ENCODE data around the gene C1orf116.

The C1orf116 gene
- total RNA-seq: 0 to 0.14 reads per million in 2 donors

DNA sequence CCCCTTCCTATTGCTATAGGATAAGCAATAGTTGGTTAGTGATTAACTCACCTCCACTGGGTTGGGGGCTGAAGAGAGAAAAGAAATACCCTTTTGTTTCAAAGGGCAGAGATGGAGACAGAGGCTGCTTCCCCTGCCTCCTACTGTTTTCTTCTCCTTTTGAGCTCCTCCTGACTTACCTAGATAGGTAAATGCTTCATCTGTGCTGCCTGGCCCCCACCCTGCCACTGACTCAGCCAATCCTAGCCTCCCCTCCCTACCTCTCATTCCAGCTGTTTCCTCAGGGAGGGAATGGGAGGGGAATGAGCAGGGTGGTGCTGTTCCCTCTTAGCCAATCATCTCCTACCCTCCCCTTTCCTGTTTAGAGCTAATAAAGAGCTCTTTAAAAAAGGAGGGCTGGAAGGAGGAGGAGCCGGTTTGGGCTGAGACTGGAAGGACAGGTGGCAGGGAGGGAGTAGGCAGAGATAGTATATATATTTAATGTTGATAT lies at the start of gene C1orf116:
Gene C1orf116, minus strand, starts transcription at position 229 of the 490 bp plus-strand sequence. CDS start 5,158 bp downstream, outside the sequence.
- no peak for DNase-seq

DNA sequence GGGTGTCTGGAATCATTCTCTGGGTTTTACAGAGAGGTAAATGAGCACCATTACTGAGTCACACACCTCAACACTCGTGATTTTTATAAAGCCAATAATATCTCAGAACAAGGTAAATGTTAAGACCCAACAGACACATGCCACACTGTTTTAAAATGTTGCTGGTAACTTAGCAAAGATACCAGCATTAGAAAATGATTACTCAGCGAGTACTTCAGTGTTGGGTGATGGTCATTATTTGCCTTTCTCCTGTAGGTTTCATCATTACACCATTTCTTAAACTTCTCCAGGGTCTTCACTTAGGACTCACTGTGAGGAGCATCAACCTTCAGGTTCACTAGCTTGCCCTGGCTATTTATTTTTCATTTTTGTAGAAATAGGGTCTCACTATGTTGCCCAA lies 49.2 kb upstream of the C1orf116 start:
- no peak for DNase-seq

DNA sequence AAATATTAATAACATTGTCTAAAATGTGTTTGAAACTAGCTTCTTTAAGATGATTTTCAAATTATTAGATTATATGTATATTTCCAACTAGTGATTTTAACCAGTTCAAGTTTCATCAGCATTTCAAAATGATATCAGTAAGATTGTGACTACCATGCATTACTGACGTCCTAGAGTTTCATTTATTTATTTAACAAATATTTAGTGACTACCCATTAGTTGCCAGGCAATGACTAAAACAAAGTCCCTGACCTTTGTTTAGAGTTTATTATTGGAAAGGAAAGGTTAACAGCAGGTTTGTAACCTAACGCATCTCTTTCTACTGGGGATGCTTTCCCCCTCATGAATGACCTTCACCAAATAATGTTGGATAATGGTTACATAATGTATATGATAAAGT lies 48.5 kb upstream of the C1orf116 start:
- no peak for DNase-seq

DNA sequence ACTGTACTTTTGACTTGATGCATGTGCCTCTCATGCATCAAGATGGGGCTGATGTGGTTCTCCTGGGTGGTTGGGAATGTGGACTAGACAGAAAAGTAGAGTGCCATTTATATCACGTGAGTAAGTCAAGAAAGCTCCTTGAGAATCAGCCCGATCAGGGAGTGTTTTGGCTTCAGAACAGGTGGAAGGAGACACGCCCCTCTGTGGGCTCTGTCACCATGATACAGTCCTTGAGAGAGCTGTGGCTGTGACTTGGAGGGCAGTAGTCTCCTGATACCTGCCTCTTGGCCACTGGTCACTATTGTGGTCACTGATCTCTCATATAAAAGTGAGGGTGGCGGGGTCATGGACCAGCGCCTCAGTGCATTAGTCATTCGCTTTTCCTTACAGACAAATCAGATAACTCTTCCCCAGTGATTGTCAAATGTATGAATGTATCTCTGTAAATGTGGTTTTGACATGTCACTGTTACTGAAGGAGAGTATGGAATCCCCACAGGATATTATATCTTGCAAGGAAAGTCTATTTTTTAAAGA lies 47.2 kb upstream of the C1orf116 start:
- no peak for DNase-seq

DNA sequence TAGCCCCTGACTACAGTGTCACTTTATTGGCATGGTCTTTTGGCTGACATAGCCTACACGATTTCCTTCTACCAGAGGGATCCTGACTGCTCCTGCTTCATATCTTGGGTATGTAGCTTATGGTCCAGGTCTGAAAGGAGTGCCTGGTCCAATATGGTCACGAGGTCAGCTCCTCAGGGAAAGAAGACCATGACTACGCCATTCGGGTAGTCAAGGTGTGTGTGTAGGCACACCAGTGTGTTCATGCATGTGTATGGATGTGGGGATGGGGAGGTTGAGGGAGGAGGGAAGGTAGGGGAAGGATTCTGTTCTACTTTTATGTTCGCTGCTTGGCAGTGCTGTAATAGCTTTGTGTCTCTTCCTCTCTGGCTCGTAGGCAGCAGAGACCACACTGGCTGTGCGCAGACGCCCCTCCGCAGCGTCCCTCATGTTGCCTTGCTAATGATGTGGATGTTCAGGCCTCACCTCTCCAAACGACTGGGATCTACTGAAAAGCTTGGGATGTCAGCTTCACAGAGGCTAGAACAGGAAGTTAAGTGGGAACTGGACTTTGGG lies 46.1 kb upstream of the C1orf116 start:
- no peak for DNase-seq

DNA sequence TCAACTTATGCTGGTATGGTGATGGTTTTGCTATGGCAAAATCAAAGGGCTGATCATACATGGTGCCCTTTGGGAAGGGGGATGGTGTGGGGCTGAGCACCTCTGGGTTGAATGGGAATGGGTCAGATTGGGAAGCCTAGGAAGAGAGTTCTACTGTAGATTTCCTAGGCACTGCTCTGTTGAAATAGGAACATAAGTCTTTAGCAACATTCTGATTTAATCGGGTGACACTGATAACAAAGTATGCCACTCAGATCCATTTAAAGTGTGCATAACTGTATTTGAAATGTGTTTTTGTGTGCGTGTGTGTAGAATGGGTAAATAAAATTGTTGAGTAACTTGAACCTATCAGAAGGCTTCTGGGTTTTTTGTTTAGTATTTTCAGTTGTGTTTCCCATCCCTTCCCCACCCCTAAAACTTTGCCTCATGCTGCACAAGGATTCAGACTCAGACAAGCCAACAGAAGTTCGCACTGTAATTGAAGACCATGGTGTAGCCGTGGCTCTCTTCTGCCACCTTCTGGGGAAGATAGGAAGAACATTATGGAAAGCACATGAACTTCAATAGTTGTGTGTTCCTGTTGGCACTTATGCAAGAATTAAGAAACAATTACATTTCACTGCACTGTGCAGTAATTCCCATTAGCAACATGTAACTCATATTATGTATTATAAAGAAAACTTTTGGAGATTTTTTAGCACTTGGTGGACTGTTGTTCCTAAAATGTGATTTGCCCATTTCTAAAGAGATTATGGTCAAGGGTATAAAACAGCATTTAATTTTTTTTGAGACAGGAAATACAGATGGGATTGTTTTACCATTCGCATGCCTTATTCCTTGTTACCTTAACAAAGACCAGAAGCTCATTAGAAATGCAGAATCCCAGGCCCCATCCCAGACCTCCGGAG lies 45.2 kb upstream of the C1orf116 start:
- peak; percentile 35 for DNase-seq

DNA sequence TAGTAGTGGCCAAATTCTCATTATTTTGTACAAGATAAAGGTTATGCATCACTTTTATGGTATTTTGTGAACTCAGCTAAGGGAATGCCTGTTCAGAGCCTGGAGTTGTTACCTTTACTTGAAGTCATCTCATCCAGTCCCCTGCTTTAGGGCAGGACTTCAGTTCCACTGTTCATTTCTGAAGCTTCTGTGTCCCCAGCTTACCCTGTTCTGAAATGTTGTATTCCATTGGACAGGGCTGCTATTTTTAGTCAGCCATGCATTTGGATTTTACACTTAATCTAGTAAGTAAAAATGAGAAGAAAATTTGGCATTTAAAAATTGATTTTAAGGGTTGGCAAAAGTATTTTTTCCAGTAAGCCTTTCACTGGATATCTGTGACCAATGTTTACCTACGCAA lies 44.5 kb upstream of the C1orf116 start:
- no peak for DNase-seq

DNA sequence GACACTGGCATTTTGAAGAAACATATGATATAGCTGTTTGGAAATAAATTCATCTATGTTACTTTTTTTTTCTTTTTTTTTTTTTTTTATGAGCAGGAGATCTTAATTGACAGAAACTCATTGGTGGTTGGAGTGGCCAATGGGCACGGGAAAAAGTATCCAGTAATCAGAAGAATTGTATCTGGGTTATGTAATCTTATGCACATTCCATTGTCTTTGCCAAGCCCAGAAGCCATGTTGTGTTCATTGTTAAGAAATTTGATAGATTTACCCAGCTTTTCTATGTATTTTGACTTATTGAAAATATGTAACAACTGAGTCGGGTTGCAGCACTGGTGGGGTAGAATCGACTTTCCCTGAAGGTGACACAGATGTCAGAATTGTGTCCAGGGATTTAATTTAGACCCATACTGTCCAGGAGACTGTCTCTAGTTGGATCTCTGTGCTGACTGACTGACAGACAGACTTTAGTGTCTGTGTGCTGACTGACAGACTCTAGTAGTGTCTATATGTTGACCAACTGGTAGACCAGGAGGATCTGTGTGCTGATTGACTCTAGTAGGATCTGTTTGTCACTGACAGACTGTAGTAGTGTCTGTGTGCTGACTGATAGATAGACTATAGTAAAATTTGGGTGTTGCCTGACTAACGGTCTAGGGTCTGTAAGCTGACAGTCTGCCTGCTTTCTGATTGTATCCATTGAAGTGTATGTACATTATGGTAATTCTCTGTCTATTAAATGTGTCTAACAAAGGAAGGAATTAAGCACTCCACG lies 43.8 kb upstream of the C1orf116 start:
- DNase-seq: no peak

DNA sequence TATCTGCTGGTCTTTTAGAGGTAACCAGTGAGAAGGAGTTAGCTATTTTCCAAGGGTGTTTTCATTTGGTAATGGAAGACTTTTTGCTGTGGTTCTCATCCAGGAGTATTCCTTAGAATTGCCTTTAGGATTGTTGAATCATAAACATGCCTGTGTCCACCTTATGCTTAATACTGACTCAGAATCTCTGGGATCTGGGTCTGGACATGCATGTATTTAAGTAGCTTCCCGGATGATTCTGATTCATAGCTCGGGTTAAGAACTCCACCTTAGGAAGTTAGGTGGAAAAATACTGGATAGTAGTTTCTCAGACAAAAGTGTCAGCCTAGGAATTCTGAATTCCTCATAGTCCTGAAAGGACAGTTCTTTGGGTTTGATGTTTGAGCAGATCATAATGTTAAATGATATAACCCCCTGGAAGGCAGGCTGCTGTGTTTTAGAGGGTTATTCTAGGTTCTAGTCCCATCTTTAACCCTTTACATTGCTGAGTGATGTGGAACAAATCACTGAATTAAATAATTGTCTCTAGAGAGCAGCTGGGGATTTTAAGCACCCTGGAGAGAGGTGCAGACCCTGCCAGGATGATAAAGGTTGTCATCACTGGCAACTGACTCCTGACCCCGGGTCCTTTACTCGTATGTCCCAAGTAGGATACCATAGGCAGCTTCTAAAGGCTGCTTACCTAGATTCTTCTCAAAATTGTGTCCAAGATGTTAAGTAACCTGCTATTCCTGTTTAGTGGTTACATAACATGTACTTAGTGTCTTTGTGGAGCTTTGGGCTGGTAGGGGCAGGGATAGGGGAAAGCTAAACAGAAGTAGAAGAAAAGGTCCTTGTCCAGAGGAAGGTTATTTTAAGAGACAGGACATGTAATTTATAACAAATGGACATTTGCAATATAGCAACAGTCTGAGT lies 41.6 kb upstream of the C1orf116 start:
- no peak for DNase-seq

DNA sequence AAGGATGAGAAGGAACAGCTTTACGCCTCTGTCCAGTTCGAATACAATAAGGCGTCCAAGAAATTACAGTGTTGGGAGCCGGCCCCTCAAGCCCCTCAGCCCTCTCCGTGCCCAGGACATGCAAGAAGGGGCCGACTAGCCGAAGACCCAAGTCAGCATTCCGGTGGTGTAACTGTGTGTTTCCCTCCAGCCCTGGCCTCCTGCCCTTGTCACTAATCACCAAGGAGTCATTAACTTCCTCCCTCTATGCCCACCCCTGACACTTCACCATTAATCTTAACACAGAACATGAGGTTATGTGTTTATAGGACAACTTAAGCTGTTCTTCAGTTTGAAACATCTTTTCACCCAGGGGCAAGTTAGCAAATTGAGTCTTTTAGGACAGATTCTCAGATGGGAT lies 39.7 kb upstream of the C1orf116 start:
- no peak for DNase-seq

DNA sequence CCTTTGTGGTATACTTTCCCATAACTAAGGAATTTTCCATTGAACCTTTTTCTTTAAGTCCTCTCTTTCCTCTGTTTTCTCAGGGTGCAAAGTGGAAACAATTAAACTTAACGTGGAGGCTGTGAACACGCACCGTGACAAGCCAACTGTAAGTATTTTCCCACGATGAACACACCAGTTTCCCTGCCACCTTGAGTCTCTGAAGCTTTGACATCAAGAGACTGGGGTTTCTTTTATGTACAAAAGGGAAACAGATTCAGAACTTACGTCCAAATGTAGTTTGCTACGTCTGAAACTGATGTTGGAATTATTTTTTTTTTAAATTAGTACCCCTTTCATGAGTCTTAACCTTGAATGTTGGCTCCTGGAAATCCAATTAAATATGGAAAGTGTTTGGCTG lies 38.9 kb upstream of the C1orf116 start:
- DNase-seq: no peak

DNA sequence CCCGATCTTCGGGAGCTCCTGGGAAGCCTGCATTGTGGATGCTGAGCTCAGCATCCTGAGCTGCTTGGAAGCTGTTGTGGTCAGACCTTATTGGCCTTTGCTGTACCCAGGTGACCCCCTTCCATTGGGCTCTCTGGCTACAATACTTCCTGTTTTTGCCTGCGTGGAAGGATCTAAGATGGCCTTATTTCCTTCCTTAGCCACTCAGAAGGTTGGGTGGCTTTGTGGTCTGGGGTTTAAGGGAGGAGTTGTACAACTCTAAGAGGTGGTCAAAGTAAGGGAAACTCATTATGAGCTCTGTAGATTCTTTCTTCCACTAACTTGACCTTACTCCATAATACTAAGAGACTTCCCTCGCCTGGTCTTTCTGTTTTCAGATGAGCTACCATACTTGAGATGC lies 38.3 kb upstream of the C1orf116 start:
- no peak for DNase-seq

DNA sequence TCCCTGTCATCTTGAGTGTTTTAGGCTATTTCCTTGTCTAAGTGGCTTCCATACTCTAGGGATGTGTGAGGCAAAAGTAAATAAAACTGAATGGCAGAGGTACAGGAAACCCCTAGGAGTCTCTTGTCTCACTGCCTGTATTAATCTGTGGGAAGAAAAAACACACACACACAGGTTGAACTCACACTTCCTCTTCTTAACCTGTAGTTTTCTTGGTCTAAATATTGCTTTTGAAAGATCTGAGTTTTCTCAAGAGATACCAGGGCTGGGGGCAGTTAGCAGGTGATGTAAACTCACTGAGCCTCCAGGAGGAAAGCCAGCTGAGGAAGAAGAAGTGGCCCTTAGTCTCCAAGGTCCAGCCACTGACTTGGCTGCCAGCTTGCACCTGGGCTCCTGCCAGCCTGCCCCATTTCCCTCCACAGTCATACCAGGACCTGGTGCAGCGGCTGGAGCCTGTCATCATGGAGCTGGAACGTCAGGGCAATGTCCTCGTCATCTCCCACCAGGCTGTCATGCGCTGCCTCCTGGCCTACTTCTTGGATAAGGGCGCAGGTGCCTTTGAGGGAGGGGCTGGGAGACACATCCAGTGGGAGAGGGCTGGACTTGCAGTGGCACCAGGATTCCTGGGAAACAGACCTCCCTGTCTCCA lies 37.4 kb upstream of the C1orf116 start:
- DNase-seq: no peak

DNA sequence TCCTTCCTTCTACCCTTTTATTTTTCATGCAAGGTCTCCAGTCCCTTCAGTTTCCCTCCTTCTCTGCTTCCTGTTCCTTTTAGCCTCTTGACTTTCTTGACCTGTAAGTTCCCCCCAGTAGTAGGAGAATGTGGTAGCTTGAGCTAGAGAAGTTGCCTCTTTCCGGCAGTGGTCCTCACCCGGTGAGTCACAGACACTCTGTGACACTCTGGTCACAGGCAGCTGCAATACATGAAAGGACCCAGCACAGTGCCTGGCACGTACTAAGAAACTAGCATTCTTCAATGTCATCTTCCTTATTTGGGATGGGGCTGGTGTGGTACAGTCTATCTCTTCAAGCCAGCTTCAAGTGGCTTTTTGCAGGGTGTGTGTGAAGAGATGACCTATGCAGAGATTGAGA lies 36.5 kb upstream of the C1orf116 start:
- no peak for DNase-seq

DNA sequence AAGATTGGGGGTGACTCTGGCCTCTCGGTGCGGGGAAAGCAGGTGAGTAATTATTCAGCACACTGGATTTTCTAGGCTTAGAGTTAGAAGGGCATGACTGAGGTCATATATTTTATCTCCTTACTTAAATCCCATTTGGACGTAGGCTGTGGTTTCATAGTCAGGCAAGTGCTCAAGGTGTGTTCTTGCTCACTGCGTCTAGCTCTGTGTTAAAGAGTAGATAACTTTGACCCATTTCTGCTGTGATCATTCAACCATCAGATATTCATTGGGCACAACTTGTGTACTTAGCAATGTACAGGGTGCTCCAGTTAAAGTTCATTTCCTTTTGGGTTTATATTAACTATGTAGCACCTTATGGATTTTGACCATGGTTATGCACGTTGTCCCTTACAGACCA lies 35.1 kb upstream of the C1orf116 start:
- no peak for DNase-seq

DNA sequence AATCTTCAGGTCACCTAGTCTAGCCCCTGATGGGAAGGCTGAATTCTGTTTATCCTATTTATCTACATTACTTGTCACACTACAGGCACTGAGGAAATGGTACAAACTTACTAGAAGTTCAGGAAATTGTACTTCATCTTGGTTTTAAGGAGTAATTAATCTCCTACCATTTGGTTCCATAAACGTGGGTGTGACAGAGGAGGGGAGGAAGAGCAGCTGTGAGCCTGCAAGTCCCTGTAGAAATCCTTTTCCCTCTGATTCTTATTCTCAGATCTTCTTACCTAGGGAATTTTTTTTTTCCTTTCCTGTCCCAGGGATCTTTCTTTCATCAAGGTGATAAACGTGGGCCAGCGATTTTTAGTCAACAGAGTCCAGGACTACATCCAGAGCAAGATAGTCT lies 34.6 kb upstream of the C1orf116 start:
- DNase-seq: no peak

DNA sequence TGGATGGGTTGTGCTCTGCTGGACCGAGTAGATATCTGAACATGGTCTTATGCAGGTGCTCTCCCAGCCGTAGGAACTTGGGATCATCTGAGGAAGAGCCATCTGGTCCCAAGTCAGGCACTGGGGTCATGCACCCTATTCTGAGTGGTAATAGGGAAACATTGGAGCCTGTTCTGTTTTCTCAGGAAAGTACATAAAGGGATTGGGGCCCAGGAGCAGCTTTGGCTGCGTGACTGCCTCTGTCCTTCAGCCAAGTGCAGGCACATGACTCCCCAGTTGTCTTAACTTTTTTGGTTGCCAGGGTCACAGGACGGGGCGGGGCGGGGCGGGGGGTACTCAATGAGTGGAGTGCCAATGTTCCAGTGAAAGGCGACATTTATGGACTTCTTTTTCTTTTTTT lies 32.0 kb upstream of the C1orf116 start:
- DNase-seq: no peak

DNA sequence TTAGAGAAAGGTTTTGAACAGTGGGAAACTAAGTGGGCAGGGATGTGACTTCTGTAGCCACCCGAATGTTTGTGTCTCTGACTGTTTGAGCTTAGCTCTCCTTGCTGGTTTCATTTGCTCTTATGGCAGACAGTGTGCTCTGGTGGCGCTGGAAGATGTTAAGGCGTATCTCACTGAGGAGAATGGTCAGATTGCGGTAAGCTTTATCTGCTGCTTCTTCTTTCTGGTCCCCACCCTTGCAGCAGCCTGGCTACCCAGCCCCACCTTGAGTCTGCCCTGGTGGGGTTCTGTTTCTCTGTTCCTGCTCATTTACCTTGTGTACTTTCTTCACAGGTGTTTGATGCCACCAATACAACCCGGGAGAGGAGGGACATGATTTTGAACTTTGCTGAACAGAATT lies 30.5 kb upstream of the C1orf116 start:
- DNase-seq: no peak

DNA sequence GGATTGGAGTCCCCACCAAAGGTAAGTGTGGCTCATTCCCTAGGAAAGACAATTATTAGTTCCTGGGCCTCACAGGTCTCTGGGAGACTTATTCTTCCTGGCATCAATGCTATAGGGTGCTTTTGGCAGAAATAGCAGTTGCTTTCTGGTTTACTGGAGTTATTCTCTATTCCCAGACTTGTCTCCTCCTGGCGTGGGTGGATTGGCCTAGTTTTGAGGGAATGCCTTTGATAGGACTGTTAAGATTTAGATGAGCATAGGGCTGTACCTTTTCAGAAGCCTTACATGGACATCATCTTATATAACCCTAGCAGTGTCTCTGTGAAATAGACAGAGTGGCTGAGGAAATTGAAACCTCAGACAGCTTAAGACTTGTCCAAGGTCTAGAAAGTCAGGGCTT lies 29.5 kb upstream of the C1orf116 start:
- DNase-seq: no peak

DNA sequence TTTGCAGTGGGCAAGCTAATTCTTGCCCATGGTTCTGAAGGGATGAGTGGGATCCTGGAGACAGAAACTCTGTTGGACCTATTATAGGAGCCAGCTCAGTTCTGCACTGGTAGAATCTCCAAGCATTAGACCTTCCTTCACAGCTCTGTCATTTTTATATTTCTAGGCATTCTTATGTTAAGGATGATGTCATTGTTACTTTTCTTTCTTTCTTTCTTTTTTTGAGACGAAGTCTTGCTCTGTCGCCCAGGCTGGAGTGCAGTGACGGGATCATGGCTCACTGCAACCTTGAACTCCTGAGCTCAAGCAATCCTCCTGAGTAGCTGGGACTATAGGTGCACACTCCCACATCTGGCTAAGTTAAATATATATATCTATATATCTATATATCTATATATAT lies 28.0 kb upstream of the C1orf116 start:
- DNase-seq: no peak

DNA sequence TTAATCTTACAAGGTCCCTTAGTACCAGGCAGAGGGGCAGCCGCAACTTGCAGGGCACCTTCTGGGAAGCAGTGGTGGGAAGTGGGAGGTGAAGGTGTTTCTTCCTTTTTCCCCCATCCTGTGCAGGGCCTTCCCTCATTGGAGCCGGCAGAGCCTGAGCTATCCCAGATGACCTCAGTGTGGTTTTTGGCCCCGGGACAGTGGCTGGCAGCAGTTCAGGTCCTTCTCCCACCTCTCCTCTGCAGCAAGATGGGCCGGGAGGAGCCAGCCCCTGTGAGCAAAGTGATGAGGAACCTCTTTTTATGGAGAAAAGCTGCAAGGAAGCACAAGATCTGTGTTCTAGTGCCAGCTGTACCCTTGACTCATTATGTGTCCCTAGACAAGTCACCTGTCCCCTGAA lies 27.3 kb upstream of the C1orf116 start:
- no peak for DNase-seq
